ENCODE results near the gene B3GAT1.
A peak's percentile ranks its signal among the peaks of the same experiment; 100 is the strongest.

B3GAT1 gene

DNA sequence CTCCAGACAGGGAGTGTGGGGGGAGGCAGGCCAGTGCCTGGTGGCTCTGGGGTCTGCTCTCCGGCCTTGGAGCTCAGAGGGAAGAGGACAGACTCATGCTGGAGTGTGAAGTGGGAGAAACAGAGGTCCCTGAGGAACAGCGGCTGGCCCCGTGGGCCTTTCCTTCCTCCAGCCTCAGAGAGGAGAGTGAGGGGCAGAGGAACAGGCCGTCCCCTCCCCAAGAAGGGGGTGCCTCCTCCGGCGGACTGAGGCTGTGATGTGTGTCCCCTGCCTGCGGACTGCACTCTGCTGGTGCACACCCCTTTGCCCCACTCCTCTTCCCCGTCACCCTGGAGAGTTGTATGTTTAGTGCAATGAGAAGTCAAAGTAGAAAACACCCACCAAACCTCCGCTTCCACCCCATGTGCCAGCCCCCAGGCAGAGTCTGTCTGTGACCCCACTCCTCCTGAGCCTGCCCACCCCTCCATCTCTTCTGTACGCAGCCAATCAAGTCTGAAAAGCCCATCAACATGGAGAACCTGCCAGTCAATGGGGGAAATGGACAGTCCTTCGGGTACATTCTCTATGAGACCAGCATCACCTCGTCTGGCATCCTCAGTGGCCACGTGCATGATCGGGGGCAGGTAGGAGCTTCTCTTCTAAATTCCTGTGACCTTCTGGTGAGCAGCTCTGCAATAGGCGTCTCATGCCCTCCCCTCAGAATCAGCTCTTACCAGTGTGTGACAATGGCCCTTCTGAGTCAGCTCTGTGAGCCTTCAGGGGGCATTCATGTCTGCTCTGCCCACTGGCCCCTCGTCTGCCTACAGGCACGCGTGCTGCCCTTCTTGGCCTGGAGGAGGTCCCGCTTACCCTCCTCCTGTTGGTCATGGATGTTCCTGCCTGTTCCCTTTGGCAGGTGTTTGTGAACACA, 41.3 kb downstream of the B3GAT1 start:
- no peak for DNase-seq

DNA sequence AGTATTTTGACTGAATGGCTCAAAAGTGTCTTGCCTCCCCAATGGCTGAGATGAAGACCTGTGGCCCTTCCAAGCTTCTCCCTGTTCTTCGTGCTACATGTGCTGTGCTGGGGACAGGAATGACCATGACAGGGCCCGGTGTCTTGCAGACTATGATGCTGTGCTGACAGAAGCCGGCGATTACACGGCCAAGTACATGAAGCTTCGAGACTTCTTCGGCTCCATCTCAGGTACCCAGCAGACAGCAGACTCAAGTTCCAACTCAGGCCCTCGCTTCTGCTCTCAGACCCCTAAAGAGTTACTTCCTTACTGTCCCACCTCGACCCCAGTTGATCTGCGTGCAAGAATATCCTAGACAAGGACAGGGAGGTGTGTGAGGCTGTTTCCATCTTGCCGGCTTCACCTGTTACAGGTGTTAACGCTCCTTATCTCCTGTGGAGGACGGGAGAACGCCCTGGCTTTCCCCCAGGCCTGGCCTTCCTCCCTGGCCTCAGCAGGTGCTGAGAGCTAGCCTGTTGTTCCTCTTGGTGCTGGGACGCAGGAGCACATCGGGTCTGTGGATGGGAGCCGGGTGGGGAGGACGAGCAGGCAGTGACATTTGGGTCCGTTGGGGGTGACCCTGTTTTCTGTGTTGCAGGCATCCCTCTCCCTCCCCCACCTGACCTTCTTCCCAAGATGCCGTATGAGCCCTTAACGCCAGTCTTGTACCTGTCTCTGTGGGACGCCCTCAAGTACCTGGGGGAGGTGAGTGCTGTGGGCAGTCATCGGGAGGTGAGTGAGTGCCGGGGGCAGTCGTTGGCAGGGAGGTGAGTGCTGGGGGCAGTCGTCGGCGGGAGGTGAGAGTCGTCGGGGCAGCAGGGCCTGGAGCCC, 42.2 kb downstream of the B3GAT1 start:
- DNase-seq, result no peak

DNA sequence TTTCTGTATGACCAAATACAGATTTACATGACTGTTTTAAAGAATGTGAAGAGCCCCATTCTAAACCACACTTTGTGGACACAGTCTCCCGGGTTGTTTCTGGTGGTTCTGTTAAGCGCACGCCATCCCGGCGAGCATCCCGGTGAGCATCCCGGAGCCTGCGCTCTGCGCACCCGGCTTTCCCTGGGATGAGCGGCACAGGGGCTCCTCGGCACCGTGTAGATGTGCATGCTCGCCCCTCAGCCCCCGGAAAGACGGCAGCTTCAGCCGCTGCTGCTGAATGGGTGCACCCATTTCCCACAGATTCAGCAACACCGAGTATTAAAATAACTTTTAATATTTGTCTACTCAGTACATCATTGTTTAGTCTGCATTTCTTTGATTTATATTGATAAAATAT, 44.3 kb downstream of the B3GAT1 start:
- DNase-seq, result no peak

- no peak for DNase-seq
These were observed 45.8 kb downstream of the B3GAT1 start for GRCh38 chr11:134366254-134366653.

DNA sequence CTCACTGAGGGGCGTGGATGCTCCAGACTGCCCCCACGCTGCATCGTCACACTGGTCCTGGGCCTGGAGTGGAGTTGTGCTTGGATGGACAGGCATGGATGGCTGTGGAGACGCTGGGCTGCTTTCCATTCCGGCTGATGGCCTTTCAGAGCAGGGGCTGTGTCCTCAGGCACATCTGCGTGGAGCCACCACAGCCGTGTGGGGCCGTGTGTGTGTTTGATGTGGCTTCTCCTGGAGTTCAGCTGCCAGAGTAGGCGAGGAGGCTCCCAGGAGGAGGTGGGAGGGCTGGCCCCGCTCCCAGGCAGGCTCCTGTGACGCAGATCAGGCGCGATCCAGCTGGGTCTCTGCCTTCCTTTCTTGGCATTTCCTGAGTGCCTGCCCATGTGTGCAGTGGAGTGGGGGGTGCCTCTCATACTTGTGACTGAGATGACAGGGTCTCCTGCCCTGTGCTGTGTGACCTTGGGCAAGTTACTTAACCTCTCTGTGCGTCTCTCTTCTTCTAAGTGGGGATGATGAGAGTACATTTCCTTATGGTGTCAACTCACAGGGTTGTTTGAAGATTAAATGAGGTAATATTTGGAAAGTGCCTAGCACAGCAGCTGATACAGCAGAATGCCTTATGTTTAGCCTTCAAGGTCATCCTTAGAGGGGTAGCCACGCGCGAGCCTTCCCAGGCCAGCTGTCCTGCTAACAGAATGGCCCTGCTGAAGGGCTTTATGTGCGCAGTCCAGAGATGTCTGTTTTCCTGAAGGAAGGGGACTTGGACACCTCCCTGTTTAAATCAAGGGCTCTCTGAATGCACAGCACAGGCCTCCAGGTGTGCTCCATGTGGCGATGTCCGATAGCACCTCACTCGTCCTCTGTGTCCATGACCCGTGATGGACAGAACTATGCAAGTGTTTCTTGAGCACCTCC, 46.8 kb downstream of the B3GAT1 start:
- no peak for DNase-seq

DNA sequence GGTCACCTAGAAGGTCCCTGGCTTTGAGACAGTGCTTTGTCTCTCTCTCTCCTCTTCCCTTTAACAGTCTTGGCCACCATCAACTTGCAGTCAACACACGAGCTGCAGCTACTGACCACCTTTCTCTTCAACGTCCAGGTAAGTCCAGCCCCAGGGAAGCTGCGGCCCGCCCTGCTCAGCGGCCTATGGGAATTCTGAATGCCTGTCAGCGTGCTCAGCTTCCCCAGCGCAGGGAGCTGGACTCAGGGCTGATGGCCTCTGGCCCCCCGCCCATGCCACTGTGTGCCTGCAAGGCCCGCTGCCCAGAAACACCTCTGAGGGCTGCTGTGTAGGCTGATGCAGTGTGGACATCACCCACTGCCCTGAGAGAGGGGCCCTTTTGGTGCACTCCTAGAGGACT, 47.8 kb downstream of the B3GAT1 start:
- DNase-seq, result no peak

DNA sequence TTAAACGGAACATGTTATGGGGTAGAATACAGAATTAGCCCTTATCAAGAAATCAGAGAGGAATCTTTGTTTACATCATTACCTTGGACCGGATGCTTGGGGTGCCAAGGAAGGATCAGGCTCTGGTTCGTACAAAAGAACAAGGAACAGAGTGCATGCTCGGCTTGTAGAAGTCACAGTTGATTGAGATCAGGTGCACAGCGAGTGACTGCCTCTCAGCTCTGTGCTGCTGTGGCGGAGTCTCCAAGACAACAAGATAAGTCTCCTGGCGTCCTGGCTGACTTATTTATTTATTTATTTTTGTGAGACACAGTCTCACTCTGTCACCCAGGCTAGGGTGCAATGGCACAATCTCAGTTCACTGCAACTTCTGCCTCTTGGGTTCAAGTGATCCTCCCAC, 48.5 kb downstream of the B3GAT1 start:
- DNase-seq, result no peak

GRCh38 chr11:134363161-134363560, 48.9 kb downstream of the B3GAT1 start:
- no peak for DNase-seq

- DNase-seq, result no peak
These were observed 49.7 kb downstream of the B3GAT1 start for GRCh38 chr11:134362192-134362901.

GRCh38 chr11:134361661-134362060, 50.4 kb downstream of the B3GAT1 start:
- DNase-seq, result no peak

DNA sequence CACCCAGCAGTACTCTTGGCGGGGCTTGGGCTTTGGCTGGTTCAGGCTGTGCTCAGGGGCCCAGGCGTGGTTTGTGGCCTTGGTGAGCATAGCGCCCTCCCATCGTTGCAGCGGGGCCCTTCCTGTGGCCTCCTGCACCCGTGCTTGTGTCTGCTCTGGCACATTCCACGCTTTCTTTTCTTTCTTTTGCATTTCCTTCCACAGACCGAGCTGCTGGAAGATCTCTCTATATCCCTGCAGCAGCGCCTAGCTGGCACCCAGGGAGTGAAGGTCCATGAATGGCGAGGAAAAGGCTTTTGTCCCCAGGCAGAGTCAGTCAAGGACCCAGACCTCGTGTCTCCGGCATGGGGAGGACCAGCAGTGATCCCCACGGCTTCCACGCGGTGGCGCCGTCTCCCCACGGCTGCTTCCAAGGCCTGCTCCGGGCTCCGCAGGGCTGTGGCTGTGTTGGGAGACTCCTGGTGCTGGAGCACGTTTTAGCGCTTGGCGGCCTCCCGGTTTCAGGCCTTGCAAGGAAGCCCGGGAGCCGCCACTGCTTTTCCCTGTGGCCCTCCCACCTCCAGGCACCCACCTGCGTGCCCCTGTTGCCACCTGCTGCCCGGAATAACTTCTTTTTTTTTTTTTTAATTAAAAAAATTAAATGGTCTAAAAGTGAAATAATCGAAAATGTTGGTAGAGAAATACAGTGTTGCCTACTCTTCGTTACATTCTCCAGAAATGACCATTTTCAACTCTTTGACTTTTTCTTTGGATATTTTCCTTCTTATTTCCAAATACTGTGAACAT, 51.8 kb downstream of the B3GAT1 start:
- peak; percentile 15 for DNase-seq

DNA sequence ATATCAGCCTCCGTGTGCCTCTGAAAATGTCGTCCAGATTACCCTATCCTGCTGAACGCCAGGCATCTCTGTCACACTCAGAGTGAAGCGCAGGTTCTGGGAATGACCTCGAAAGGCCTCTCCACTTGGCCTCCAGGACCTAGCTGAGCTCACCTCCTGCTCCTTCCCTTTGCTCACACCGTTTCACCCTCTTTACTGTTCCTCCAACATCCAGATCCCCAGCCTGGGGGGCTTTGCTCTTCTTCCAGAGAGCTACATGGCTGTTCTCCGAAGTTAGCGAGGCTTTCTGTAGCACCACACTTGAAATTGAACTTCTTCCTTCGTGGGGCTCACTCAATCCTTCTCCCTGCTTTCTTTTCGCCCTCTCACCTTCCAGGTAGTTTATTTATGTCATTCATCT, 52.4 kb downstream of the B3GAT1 start:
- DNase-seq, result no peak

DNA sequence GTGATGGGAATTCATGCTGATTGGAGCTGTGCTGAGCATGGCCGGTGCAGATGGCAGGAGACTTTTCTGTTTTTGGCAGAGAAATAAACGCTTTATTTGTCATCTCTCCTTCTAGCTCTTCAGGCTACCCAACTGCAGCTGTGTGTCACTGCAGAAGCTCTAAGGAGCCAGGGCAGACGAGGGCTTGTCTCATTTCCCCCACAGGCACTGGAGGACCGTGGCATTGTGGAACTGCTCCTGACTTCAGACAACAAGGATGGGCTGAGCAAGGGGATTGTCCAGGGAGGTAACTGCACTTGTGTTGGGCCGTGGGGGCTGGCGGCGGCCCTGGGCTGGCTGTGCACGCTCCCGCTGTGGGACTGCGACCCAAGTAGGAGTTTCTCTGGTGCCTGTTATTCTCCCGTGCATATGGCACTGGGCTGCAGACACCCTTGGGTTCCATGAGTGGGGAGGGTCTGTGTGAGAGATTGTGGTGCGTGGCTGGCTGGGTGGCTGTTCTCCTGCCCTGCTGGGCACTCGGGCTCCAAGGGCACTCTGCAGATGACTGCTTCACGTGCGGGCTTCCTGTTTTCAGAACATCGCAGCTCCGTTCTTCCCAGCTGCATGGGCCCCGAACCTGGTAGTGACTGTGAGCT, 53.1 kb downstream of the B3GAT1 start:
- DNase-seq, result no peak

DNA sequence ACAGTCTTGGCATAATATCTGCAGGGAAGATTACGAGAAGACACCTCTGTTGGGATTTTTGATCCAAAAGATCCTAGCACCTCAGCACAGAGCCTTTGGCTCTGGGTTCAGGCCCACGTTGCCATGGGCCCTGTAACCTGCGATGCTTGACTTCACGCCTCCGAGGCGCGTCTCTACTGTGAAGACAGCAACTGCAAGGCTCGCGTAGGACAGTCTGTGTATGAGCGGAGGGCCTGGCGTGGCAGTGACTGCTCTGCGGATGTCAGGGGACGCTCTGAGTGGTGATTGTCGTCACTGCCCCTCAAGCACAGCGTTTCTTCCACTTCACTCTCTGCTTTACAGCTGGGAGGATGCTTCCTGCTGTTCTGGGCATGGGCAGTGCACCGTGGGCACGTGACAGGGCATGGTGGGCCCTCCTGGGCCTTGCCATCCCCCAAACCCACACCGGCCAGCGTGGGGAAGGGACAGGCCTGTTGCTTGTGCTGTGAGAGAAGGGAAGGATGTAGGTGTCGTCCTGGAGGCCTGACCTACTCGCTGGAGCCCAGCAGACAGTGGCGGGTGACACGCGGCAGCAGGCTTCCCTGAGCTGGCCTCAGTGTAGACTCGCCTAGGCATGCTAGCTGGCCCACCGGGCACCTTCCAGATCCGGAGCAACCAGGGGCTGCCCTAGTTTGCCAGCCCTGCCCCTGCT, 53.7 kb downstream of the B3GAT1 start:
- DNase-seq, result no peak

DNA sequence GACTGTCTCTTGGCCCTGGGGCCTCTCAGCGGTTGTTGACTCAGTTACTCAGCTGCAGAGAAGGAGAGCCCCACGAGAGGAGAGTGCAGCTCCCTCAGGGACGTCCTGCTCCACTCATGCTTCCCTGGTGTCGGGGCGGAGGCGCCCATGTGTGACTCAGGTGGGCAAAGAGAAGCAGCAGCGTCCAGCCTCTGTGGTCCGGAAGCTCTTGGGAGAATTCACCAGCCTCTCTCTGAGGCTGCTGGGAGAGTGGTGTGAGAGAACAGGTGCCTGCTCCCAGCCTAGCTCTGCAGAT, 54.5 kb downstream of the B3GAT1 start:
- DNase-seq, result no peak

DNA sequence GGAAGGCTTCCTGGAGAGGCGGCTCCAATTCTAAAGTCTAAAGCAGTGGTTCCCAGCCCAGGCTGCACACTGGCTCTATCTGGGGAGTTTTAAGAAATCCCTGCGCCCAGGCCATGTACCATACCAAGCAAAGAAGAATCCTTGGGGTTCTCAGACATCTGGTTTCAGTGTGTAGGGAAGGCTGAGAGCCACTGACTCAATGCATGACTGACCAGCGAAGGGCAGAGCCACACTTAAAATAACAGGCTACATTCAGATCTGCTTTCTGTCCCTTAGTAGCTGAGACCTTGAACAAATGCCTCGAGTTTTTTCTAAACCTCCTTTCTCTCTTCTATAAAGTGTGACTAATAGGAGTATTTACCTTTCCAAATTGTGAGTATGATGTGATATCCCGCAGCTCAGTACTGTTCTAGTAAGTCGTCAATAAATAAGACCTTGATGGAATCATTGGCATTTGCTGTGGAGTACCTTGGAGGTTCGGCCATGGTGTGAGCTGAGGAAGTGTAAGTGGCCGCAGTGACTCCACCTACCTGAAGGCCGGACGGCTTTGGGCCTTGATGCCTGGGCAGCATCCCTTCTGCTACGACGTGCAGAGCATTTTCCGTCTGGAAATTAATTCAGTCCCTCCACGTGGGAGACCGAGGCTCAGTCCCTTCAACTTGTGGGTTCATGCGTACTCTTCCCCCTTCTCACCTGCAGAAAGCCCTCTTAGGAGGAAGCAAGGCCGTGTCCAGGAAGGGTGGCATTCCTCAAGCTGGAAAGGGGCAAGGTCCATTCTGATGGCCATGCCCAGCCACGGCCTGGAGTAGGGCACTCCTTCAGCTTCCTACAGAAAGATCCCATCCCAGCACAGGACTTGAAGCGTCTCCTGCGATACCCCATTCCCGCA, 55.1 kb downstream of the B3GAT1 start:
- no peak for DNase-seq

- no peak for DNase-seq
These were observed 56.4 kb downstream of the B3GAT1 start for GRCh38 chr11:134355656-134356055.

DNA sequence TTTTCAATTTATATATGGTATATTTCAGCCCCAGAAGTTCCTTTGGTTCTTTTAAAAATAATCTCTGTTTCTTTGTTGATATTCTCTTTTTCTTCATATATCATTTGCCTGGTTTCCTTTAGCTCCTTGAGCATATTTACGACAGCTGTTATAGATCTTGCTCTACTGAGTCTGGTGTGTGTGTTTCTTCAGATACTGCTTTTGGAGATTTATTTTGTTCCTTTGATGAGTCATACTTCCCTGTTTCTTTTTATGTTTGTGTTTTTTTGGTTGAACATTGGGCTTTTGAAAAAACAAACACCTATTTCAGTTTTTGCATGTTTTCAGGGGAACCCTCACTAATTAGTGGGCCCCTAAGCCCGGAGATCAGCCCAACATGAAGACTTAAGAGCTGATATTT, 56.9 kb downstream of the B3GAT1 start:
- no peak for DNase-seq

GRCh38 chr11:134352111-134352510, 59.9 kb downstream of the B3GAT1 start:
- no peak for DNase-seq

Measured in NCI-H748 treated with DMSO at 0.1 percent for 48 hours (cell line).